GM19467 (cell line): ENCODE measurements around the gene CHD6.

Experiments
- ATAC-seq: cut with Tn5 transposase; IDR thresholded peaks from one replicate; pipeline ENCODE4 v1.9.1; 2021; ENCODE audit warnings: mild to moderate bottlenecking, moderate library complexity; ENCODE audit not compliant: unreplicated experiment

CHD6 gene

GRCh38 chr20:41405436-41405835, 212.7 kb downstream of the CHD6 start:
- no peak for ATAC-seq

GRCh38 chr20:41403604-41404003, 214.6 kb downstream of the CHD6 start:
- no peak for ATAC-seq

GRCh38 chr20:41398408-41398807, 219.8 kb downstream of the CHD6 start:
- no peak for ATAC-seq

- ATAC-seq = no peak
These were observed 222.2 kb downstream of the CHD6 start for GRCh38 chr20:41395667-41396664.

GRCh38 chr20:41394931-41395666, 223.1 kb downstream of the CHD6 start:
- no peak for ATAC-seq

- ATAC-seq = no peak
These were observed 224.1 kb downstream of the CHD6 start for GRCh38 chr20:41394081-41394480.

- ATAC-seq = no peak
These were observed 224.5 kb downstream of the CHD6 start for GRCh38 chr20:41393705-41394066.

GRCh38 chr20:41392871-41393704, 225.1 kb downstream of the CHD6 start:
- ATAC-seq = no peak

- ATAC-seq = no peak
These were observed 225.9 kb downstream of the CHD6 start for GRCh38 chr20:41392295-41392694.

GRCh38 chr20:41391587-41392001, 226.6 kb downstream of the CHD6 start:
- no peak for ATAC-seq

- no peak for ATAC-seq
These were observed 227.3 kb downstream of the CHD6 start for GRCh38 chr20:41390889-41391288.

GRCh38 chr20:41387444-41387851, 230.7 kb downstream of the CHD6 start:
- ATAC-seq = no peak

- ATAC-seq = no peak
These were observed 231.4 kb downstream of the CHD6 start for GRCh38 chr20:41386502-41387427.

GRCh38 chr20:41382791-41383305, 235.3 kb downstream of the CHD6 start:
- ATAC-seq = no peak

- ATAC-seq = no peak
These were observed 237.5 kb downstream of the CHD6 start for GRCh38 chr20:41380551-41381193.

GRCh38 chr20:41379551-41379950, 238.6 kb downstream of the CHD6 start:
- no peak for ATAC-seq

- ATAC-seq = no peak
These were observed 240.9 kb downstream of the CHD6 start for GRCh38 chr20:41377275-41377674.

GRCh38 chr20:41376349-41376748, 241.8 kb downstream of the CHD6 start:
- ATAC-seq = no peak

GRCh38 chr20:41375846-41376245, 242.3 kb downstream of the CHD6 start:
- no peak for ATAC-seq
